Measurements from ENCODE around the gene ZSCAN31. TPM values are rescaled to one million over a fixed set of nuclear protein-coding genes. Genes with fewer than 3 reads are reported as not detected.
A peak's percentile ranks its signal among the peaks of the same experiment; 100 is the strongest.

Gene ZSCAN31
- total and polyA plus RNA-seq, 2 of the 8 experiments (the other 6 are each of a cell fraction or from before 2014, with no cell fraction given) = 1.9 to 7.0 TPM

DNA sequence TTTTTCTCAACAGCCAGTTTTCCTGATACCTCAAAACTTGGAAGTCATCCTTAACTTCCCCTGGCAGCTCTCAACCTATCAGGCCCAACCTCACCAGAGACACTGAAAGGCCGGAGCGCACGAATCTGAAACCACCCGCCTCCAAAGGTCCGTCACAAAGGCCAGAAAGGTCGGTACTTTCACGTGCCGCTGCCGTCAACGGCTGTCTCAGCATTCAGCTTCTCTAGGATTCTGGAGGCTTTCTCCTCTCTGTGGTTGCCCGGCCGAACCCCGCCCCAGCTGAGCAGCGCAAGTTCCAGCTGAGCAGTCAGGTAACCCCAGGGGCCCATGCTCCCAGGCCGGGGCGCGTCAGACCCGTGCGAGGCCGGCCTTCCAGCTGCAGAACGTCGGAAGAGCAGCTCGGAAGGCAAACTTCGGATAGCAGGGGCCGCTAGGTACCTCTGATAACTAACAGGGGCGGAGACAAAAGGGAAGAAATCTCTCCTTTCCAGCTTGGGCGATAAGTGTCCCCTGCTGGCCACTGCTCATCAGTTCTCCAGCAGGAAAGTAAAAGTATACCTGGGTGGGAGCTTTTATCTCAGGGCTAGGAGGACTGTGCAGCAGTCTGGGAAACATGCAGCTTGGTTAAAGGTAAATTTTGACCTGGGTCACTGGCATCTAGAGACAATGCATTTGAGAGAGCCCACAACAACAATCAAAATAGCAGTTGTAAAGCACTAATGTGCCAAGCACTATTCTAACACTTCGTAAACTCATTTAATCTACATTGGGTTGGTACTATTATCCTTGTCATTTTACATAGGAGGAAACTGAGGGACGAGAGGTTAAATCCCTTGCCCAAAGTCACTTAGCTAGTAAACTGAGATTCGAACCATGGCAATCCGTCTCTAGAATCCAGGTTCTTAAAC lies 47.5 kb upstream of the ZSCAN31 start:
- Histone ChIP-seq H3K23ac (ENCODE audit: insufficient read length) (no peak overlapping the region), H2BK15ac (ENCODE audit: low read length) (no peak overlapping the region), H3K23me2 (ENCODE audit: low read depth, low read length) (no peaks in the 10 kb centered on the region), H2BK20ac (ENCODE audit: low read length) (no peak overlapping the region), H3K27me3 (replicated peaks in 1 of 4; ENCODE audit: control insufficient read depth in 3 of 4, extremely low read depth in 1 of 4, insufficient read depth in 3 of 4, low read length in 3 of 4) (no peaks in the 10 kb centered on the region), H3K14ac (ENCODE audit: insufficient read length) (no peak overlapping the region), H3K4me2 (ENCODE audit: insufficient read depth in 1 of 2, low read depth in 2 of 2, low read length in 2 of 2) (peak overlapping the region; percentile 60 to 80), H3K18ac (ENCODE audit: extremely low read depth, low read length) (no peak overlapping the region), H3K79me1 (ENCODE audit: low read depth, low read length) (no peaks in the 10 kb centered on the region; the same call in 1 of the 2 replicates), H3K56ac (replicated peaks; ENCODE audit: insufficient read length, low read depth, low read length) (no peak overlapping the region), H2BK12ac (ENCODE audit: low read depth, low read length) (no peak overlapping the region), H3K4ac (replicated peaks; ENCODE audit: insufficient read length, low read depth, low read length) (no peak overlapping the region), H4K20me1 (replicated peaks in 1 of 2; ENCODE audit: control insufficient read depth in 1 of 2, insufficient read depth in 2 of 2, low read length in 2 of 2) (peaks cover 2 to 3% of the 10 kb centered on the region in 2 experiments), H2AK5ac (ENCODE audit: low read depth, low read length) (no peak overlapping the region), H4K8ac (ENCODE audit: extremely low read depth, insufficient read depth, low read length) (peak overlapping the region; percentile 35; the same call in 1 of the 2 replicates), H3K27ac (ENCODE audit: low read depth, low read length) (peak overlapping the region; percentile 41; the same call in 1 of the 2 replicates), H2BK5ac (ENCODE audit: low read depth, low read length) (no peak overlapping the region), H3K79me2 (ENCODE audit: control insufficient read depth in 1 of 2, insufficient read depth in 2 of 2, low read length in 2 of 2) (peaks cover 0 to 12% of the 10 kb centered on the region in 2 experiments; a peak in 1 of 4 replicates), H2AFZ (ENCODE audit: low read length) (peak overlapping the region; percentile 24; the same call in 1 of the 2 replicates), H3K9ac (replicated peaks in 1 of 4; ENCODE audit: extremely low read depth in 1 of 4, low read depth in 3 of 4, low read length in 3 of 4) (peak overlapping the region; percentile 9 to 60 (median 56)), H3K9me3 (ENCODE audit: insufficient read depth in 2 of 2, low read depth in 1 of 2, low read length in 1 of 2) (no peaks in the 10 kb centered on the region; a peak in 1 of 4 replicates), H4K5ac (ENCODE audit: insufficient read length, low read depth, low read length) (peak overlapping the region; percentile 47), H3K4me3 (ENCODE audit: extremely low read depth in 1 of 4, insufficient read depth in 2 of 4, low read depth in 3 of 4, low read length in 4 of 4) (peak overlapping the region; percentile 52 to 68 (median 61)), H2BK120ac (replicated peaks; ENCODE audit: low read depth, low read length) (no peak overlapping the region), H3K36me3 (ENCODE audit: control insufficient read depth in 2 of 4, insufficient read depth in 4 of 4, low read length in 3 of 4) (peaks cover 3 to 52% (median 21%) of the 10 kb centered on the region in 4 experiments), H3K4me1 (replicated peaks in 1 of 4; ENCODE audit: control insufficient read depth in 3 of 4, insufficient read depth in 4 of 4, low read length in 3 of 4) (peaks cover 0 to 3% (median 1%) of the 10 kb centered on the region in 4 experiments; a peak in 3 of 7 replicates), H4K91ac (replicated peaks; ENCODE audit: insufficient read length, low read length) (no peak overlapping the region)
- DNase-seq (ENCODE audit: low read depth in 1 of 2, low spot score in 2 of 2) (peak; percentile 87 to 94), FAIRE-seq (peak; percentile 95)
- 12% methylated on average over 31 of the region's 31 CpGs; no CpG with 5 or more reads in 1 of the 2 experiments for WGBS, 2 experiments (ENCODE audit: extremely low coverage in 1 of 2, insufficient coverage in 1 of 2, insufficient read length in 1 of 2, insufficient replicate concordance in 2 of 2, low coverage in 1 of 2, low lambda C conversion rate in 2 of 2, missing lambda C conversion rate in 1 of 2)
- ChIA-PET CTCF (ENCODE audit: partially characterized antibody) (interaction anchor here (0.7 to 5.1 kb wide), 17 partner anchors 8 to 261 kb away, joined by 3 to 34 read pairs (median 4); partner anchors contain the start of genes GPX6 and ZSCAN12), POLR2A (ENCODE audit: partially characterized antibody) (interaction anchor here (0.8 to 6.2 kb wide), 15 partner anchors 12 to 246 kb away, joined by 3 to 62 read pairs (median 5); partner anchors contain the start of genes ZKSCAN3, ZKSCAN4, ZSCAN12 and ZSCAN26)
- peak; percentile 71 for TF ChIP-seq RBBP5 (IDR thresholded peaks at IDR 0.05; ENCODE audit: borderline replicate concordance, low read depth, low read length)
- TF ChIP-seq ATF3 (IDR thresholded peaks at IDR 0.05; ENCODE audit: insufficient read depth, low read depth, low read length) = no peak
- TF ChIP-seq RNF2 (IDR thresholded peaks at IDR 0.05; ENCODE audit: borderline replicate concordance, low read depth, low read length, missing control alignments, poor library complexity, severe bottlenecking) = no peak
- no peak for TF ChIP-seq BCL11A (IDR thresholded peaks at IDR 0.05; ENCODE audit: low read depth in 2 of 2, low read length in 2 of 2)
- TF ChIP-seq JUN (IDR thresholded peaks at IDR 0.05; ENCODE audit: low read depth, low read length) = no peak
- TF ChIP-seq POU5F1 (IDR thresholded peaks at IDR 0.05; ENCODE audit: low read depth, low read length) = no peak
- TF ChIP-seq SUZ12 (IDR thresholded peaks at IDR 0.05; ENCODE audit: low read length) = no peak
- TF ChIP-seq TAF7 (optimal IDR thresholded peaks at IDR 0.05; ENCODE audit: borderline replicate concordance, low read depth, low read length) = peak; percentile 79
- TF ChIP-seq CREB1 (IDR thresholded peaks at IDR 0.05) = peak; percentile 85
- TF ChIP-seq SP1 (IDR thresholded peaks at IDR 0.05; ENCODE audit: low read depth, low read length) = peak; percentile 71; the same call in 1 of the 2 replicates

Measured in H1 (cell line).